ENCODE data around the gene MAGI1.
A peak's percentile ranks its signal among the peaks of the same experiment; 100 is the strongest.

The MAGI1 gene

DNA sequence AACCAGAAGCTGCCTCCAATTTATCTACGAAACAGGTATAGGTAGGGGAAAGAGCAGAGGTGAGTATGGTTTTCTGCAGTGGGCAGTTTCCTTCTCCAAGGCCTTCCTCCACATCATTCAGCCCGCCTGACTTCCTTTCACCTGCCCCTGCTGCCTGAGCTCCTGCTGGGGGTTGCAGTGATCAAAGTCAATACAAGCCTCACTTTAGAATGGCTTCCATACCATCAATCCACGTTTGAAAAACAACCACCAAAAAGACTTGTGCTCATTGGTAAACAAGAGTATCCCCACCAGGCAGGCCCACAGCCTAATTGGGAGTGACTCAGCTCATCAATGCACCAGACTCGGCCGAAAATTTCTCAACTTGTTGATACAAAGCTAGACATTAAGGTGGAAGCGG, 159.9 kb downstream of the MAGI1 start:
- H3K4me2 ChIP-seq (ENCODE audit: low read length, poor library complexity, severe bottlenecking), result no peak overlapping the region
- H2AFZ ChIP-seq (ENCODE audit: low read depth, low read length), result no peak overlapping the region
- H3K79me1 ChIP-seq (replicated peaks; ENCODE audit: low read length, poor library complexity, severe bottlenecking), result peaks cover 29% of the 10 kb centered on the region
- no peak overlapping the region for H3K23ac ChIP-seq (ENCODE audit: low read length in 2 of 2)
- no peaks in the 10 kb centered on the region for H3K36me3 ChIP-seq (ENCODE audit: control insufficient read depth in 1 of 2, insufficient read depth in 2 of 2, low read depth in 1 of 2, low read length in 2 of 2)
- H2AK5ac ChIP-seq (ENCODE audit: low read length, severe bottlenecking), result peak overlapping the region; percentile 18
- H3K27me3 ChIP-seq (ENCODE audit: control insufficient read depth in 1 of 2, insufficient read depth in 1 of 2, low read length in 2 of 2), result no peaks in the 10 kb centered on the region
- 69% methylated on average over 5 of the region's 6 CpGs for WGBS
- H2BK15ac ChIP-seq (ENCODE audit: low read depth, poor library complexity, severe bottlenecking), result no peak overlapping the region
- no peak overlapping the region for H3K9ac ChIP-seq (ENCODE audit: low read length)
- no peak for DNase-seq
- H4K91ac ChIP-seq (ENCODE audit: low read length), result peak overlapping the region; percentile 12
- no peak overlapping the region for H2BK5ac ChIP-seq (ENCODE audit: low read depth, low read length, poor library complexity, severe bottlenecking)
- no peaks in the 10 kb centered on the region for H3K9me3 ChIP-seq (ENCODE audit: control insufficient read depth, low read length)
- peaks cover 3% of the 10 kb centered on the region for H3K4me1 ChIP-seq (ENCODE audit: control insufficient read depth, insufficient read depth, low read depth, low read length)
- no peak overlapping the region for H3K27ac ChIP-seq (ENCODE audit: low read length, poor library complexity, severe bottlenecking)
- no peak overlapping the region for H4K8ac ChIP-seq (ENCODE audit: low read length)
- H3K4me3 ChIP-seq (ENCODE audit: insufficient read depth in 1 of 2, low read depth in 1 of 2, low read length in 2 of 2), result no peak overlapping the region
- no peak overlapping the region for H3K4ac ChIP-seq (ENCODE audit: low read depth in 1 of 2, low read length in 2 of 2)
- no peak overlapping the region for H2BK12ac ChIP-seq (ENCODE audit: low read length in 2 of 2)
- no peak overlapping the region for H3K14ac ChIP-seq (ENCODE audit: low read length in 2 of 2)
- H3K18ac ChIP-seq (ENCODE audit: low read depth in 1 of 2, low read length in 2 of 2), result no peak overlapping the region
- H2BK120ac ChIP-seq (ENCODE audit: low read depth, low read length), result no peak overlapping the region

DNA sequence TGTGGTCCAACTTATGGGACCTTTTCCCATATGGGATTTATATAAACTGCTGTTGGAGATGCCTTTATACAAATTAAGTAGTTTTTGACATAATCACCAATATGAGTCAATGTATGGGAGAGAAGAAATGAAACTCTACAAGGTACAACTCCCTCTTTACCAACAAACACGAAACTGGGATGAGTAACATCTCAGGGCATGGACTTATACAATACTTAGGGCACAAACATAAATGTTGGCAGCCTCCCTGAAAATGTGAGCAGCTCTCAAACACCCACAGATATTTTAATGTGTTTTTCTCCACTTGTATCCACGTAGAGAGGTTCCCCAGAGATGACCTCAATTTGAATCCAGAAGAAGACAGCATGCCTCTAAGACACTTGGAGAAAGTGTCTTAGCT, 161.6 kb downstream of the MAGI1 start:
- Histone ChIP-seq H2AFZ (ENCODE audit: low read depth, low read length) (no peak overlapping the region), H3K9ac (ENCODE audit: low read length) (no peak overlapping the region)
- 94% methylated on average over 2 of the region's 2 CpGs for WGBS

DNA sequence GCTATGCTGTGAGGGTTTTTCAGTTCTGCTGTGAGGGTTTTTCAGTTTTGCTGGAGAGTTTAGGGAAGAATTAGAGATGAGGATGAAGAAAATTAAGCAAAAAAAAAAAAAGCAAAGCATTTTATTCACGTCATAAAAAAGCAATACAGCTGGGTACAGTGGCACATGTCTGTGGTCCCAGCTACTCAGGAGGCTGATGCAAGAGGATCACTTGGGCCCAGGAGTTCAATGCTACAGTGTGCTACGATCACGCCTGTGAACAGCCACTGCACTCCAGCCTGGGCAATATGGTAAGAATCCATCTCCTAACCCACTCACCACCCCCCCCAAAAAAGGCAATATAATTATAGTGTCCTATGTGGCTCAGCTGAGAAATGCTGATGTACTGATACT, 162.7 kb downstream of the MAGI1 start:
- no peak overlapping the region for H3K23ac ChIP-seq (ENCODE audit: low read length in 2 of 2)
- H2BK15ac ChIP-seq (ENCODE audit: low read depth, poor library complexity, severe bottlenecking), result no peak overlapping the region
- H3K18ac ChIP-seq (ENCODE audit: low read depth in 1 of 2, low read length in 2 of 2), result no peak overlapping the region
- no peak overlapping the region for H3K27ac ChIP-seq (ENCODE audit: low read length, poor library complexity, severe bottlenecking)
- no peak overlapping the region for H4K8ac ChIP-seq (ENCODE audit: low read length)
- peaks cover 23% of the 10 kb centered on the region for H3K79me1 ChIP-seq (replicated peaks; ENCODE audit: low read length, poor library complexity, severe bottlenecking)
- no peak overlapping the region for H2AFZ ChIP-seq (ENCODE audit: low read depth, low read length)
- H3K4me2 ChIP-seq (ENCODE audit: low read length, poor library complexity, severe bottlenecking), result no peak overlapping the region
- H3K14ac ChIP-seq (ENCODE audit: low read length in 2 of 2), result no peak overlapping the region
- no peak overlapping the region for H2BK5ac ChIP-seq (ENCODE audit: low read depth, low read length, poor library complexity, severe bottlenecking)
- no peaks in the 10 kb centered on the region for H3K9me3 ChIP-seq (ENCODE audit: control insufficient read depth, low read length)
- no peak overlapping the region for H2BK12ac ChIP-seq (ENCODE audit: low read length in 2 of 2)
- DNase-seq, result no peak
- H3K36me3 ChIP-seq (ENCODE audit: control insufficient read depth in 1 of 2, insufficient read depth in 2 of 2, low read depth in 1 of 2, low read length in 2 of 2), result no peaks in the 10 kb centered on the region
- no peak overlapping the region for H2BK120ac ChIP-seq (ENCODE audit: low read depth, low read length)
- peaks cover 10% of the 10 kb centered on the region for H3K4me1 ChIP-seq (ENCODE audit: control insufficient read depth, insufficient read depth, low read depth, low read length)
- no peak overlapping the region for H3K4ac ChIP-seq (ENCODE audit: low read depth in 1 of 2, low read length in 2 of 2)
- no peak overlapping the region for H2AK5ac ChIP-seq (ENCODE audit: low read length, severe bottlenecking)
- H4K91ac ChIP-seq (ENCODE audit: low read length), result no peak overlapping the region
- 87% methylated on average over 1 of the region's 3 CpGs for WGBS
- no peaks in the 10 kb centered on the region for H3K27me3 ChIP-seq (ENCODE audit: control insufficient read depth in 1 of 2, insufficient read depth in 1 of 2, low read length in 2 of 2)
- H3K4me3 ChIP-seq (ENCODE audit: insufficient read depth in 1 of 2, low read depth in 1 of 2, low read length in 2 of 2), result no peak overlapping the region
- no peak overlapping the region for H3K9ac ChIP-seq (ENCODE audit: low read length)

More for the DNA sequence above, 161.6 kb downstream of the MAGI1 start:
- DNase-seq, result no peak
- Histone ChIP-seq H3K23ac (ENCODE audit: low read length in 2 of 2) (no peak overlapping the region), H3K79me1 (replicated peaks; ENCODE audit: low read length, poor library complexity, severe bottlenecking) (peaks cover 30% of the 10 kb centered on the region), H3K4me1 (ENCODE audit: control insufficient read depth, insufficient read depth, low read depth, low read length) (peaks cover 5% of the 10 kb centered on the region), H3K18ac (ENCODE audit: low read depth in 1 of 2, low read length in 2 of 2) (no peak overlapping the region), H3K4me3 (ENCODE audit: insufficient read depth in 1 of 2, low read depth in 1 of 2, low read length in 2 of 2) (no peak overlapping the region), H3K27me3 (ENCODE audit: control insufficient read depth in 1 of 2, insufficient read depth in 1 of 2, low read length in 2 of 2) (no peaks in the 10 kb centered on the region), H3K14ac (ENCODE audit: low read length in 2 of 2) (no peak overlapping the region), H3K27ac (ENCODE audit: low read length, poor library complexity, severe bottlenecking) (no peak overlapping the region), H3K36me3 (ENCODE audit: control insufficient read depth in 1 of 2, insufficient read depth in 2 of 2, low read depth in 1 of 2, low read length in 2 of 2) (no peaks in the 10 kb centered on the region), H2AK5ac (ENCODE audit: low read length, severe bottlenecking) (no peak overlapping the region), H3K9me3 (ENCODE audit: control insufficient read depth, low read length) (no peaks in the 10 kb centered on the region), H2BK15ac (ENCODE audit: low read depth, poor library complexity, severe bottlenecking) (no peak overlapping the region), H3K4me2 (ENCODE audit: low read length, poor library complexity, severe bottlenecking) (no peak overlapping the region), H2BK12ac (ENCODE audit: low read length in 2 of 2) (no peak overlapping the region), H4K8ac (ENCODE audit: low read length) (no peak overlapping the region), H2BK5ac (ENCODE audit: low read depth, low read length, poor library complexity, severe bottlenecking) (no peak overlapping the region), H2BK120ac (ENCODE audit: low read depth, low read length) (no peak overlapping the region), H4K91ac (ENCODE audit: low read length) (no peak overlapping the region), H3K4ac (ENCODE audit: low read depth in 1 of 2, low read length in 2 of 2) (no peak overlapping the region)

GRCh38 chr3:65875393-65876027, 163.2 kb downstream of the MAGI1 start:
- Histone ChIP-seq H3K9me3 (ENCODE audit: control insufficient read depth, low read length) (no peaks in the 10 kb centered on the region), H3K27me3 (ENCODE audit: control insufficient read depth in 1 of 2, insufficient read depth in 1 of 2, low read length in 2 of 2) (no peaks in the 10 kb centered on the region), H4K91ac (ENCODE audit: low read length) (no peak overlapping the region), H3K4me3 (ENCODE audit: insufficient read depth in 1 of 2, low read depth in 1 of 2, low read length in 2 of 2) (no peak overlapping the region), H3K14ac (ENCODE audit: low read length in 2 of 2) (no peak overlapping the region), H3K27ac (ENCODE audit: low read length, poor library complexity, severe bottlenecking) (no peak overlapping the region), H2BK5ac (ENCODE audit: low read depth, low read length, poor library complexity, severe bottlenecking) (no peak overlapping the region), H2AK5ac (ENCODE audit: low read length, severe bottlenecking) (no peak overlapping the region), H2BK15ac (ENCODE audit: low read depth, poor library complexity, severe bottlenecking) (no peak overlapping the region), H3K4me1 (ENCODE audit: control insufficient read depth, insufficient read depth, low read depth, low read length) (peaks cover 13% of the 10 kb centered on the region), H3K4ac (ENCODE audit: low read depth in 1 of 2, low read length in 2 of 2) (no peak overlapping the region), H3K36me3 (ENCODE audit: control insufficient read depth in 1 of 2, insufficient read depth in 2 of 2, low read depth in 1 of 2, low read length in 2 of 2) (no peaks in the 10 kb centered on the region), H4K8ac (ENCODE audit: low read length) (no peak overlapping the region), H3K79me1 (replicated peaks; ENCODE audit: low read length, poor library complexity, severe bottlenecking) (peaks cover 21% of the 10 kb centered on the region), H3K23ac (ENCODE audit: low read length in 2 of 2) (no peak overlapping the region), H2AFZ (ENCODE audit: low read depth, low read length) (no peak overlapping the region), H3K4me2 (ENCODE audit: low read length, poor library complexity, severe bottlenecking) (no peak overlapping the region), H2BK12ac (ENCODE audit: low read length in 2 of 2) (no peak overlapping the region), H3K18ac (ENCODE audit: low read depth in 1 of 2, low read length in 2 of 2) (no peak overlapping the region), H2BK120ac (ENCODE audit: low read depth, low read length) (no peak overlapping the region), H3K9ac (ENCODE audit: low read length) (no peak overlapping the region)
- DNase-seq, result no peak
- WGBS, result 88% methylated on average over 3 of the region's 6 CpGs
